WERI-Rb-1 (cell line): ENCODE measurements around the gene MAN1A2.
"Not testable (repeated sequence)": the region's sequence is repeated elsewhere in the genome, so short reads cannot be mapped to it uniquely, and the experiment has no call there.

Experiments used
- DNase-seq: peaks from one replicate; pipeline ENCODE4 v3.0.0-alpha.2; 2020
- H3K27ac ChIP-seq: fragments of 250-450 bp; sonication (Bioruptor Pico); 2 replicates; pipeline ENCODE4 v1.5.1; 2020; ENCODE audit warnings: mild to moderate bottlenecking, moderate library complexity
- H3K27me3 ChIP-seq: fragments of 250-450 bp; sonication (Bioruptor Pico); 2 replicates; pipeline ENCODE4 v1.5.1; 2021; ENCODE audit warnings: mild to moderate bottlenecking, low read depth, moderate library complexity; ENCODE audit not compliant: insufficient read depth, severe bottlenecking
- H3K36me3 ChIP-seq: fragments of 250-450 bp; sonication (Bioruptor Pico); 2 replicates; pipeline ENCODE4 v1.5.1; 2020; ENCODE audit warnings: mild to moderate bottlenecking, moderate library complexity
- H3K4me3 ChIP-seq: 2 replicates; pipeline ENCODE4 v1.5.1; 2011; ENCODE audit warnings: low read depth, mild to moderate bottlenecking, control low read depth, low read length
- H3K9me3 ChIP-seq: fragments of 250-450 bp; sonication (Bioruptor Pico); 2 replicates; pipeline ENCODE4 v1.5.1; 2021; ENCODE audit warnings: mild to moderate bottlenecking, moderate library complexity; ENCODE audit not compliant: severe bottlenecking
- CTCF ChIP-seq: IDR thresholded peaks from 2 replicates; pipeline ENCODE4 v1.5.1; 2011; ENCODE audit warnings: low read depth, mild to moderate bottlenecking, control low read depth, inconsistent platforms, low read length

Gene MAN1A2

DNA sequence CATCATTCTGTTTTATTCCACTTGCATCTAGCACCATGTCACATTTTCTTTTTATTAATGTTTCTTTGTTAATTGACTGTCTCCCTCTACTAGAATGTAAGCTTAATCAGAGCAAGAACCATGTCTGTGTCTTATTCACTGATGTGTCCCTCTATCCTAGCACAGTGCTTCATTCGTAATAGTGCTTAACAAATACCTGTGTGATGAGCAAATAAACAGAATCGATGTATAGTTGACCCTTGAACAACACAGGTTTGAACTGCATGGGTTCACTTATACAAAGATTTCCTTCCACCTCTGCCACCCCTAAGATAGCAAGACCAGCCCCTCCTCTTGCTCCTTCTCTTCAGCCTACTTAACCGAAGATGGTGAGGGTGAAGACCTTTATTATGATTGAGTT lies 42.9 kb upstream of the MAN1A2 start:
- Histone ChIP-seq H3K4me3 (no peak overlapping the region), H3K27ac (no peak overlapping the region), H3K36me3 (no peaks in the 10 kb centered on the region), H3K27me3 (no peaks in the 10 kb centered on the region), H3K9me3 (no peaks in the 10 kb centered on the region)
- DNase-seq = no peak
- no peak for TF ChIP-seq CTCF

GRCh38 chr1:117326035-117326434 lies 41.2 kb upstream of the MAN1A2 start:
- not testable (repeated sequence) for H3K36me3 ChIP-seq, H3K27me3 ChIP-seq, H3K27ac ChIP-seq, H3K4me3 ChIP-seq, H3K9me3 ChIP-seq, DNase-seq

- H3K27me3 ChIP-seq = no peaks in the 10 kb centered on the region
- no peak for TF ChIP-seq CTCF
- no peaks in the 10 kb centered on the region for H3K9me3 ChIP-seq
- H3K36me3 ChIP-seq = no peaks in the 10 kb centered on the region
- no peak overlapping the region for H3K27ac ChIP-seq
- DNase-seq = no peak
- H3K4me3 ChIP-seq = no peak overlapping the region
These were observed 40.2 kb upstream of the MAN1A2 start for GRCh38 chr1:117327011-117327410.

DNA sequence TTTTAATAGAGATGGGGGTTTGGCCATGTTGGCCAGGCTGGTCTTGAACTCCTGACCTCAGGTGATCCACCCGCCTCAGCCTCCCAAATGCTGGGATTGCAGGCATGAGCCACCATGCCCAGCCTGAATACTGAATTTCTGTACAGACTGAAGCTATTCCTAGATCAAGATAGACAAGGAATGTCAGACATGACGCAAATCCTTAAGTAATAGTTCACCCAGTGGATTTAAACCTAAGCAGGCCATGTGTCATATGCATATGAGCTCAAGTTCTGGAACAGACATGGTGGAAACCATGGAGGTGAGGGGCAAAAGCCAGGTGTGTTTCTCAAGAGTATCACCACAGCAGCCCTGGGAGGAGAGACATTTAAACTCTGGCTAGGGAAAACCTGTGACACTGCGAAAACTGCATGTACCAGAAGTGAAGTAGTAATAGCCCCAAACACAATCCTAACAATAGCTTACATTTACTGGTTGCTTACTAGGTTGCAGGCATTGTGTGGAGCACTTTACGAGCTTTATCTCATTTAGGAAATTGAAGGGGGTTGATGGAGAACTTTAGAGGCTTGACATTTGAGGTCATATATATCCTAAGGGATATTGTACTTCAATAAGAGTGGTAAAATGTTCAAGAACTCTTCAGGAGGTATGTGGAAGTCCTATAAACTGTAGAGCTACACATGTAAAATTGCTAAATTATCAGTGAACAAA lies 31.7 kb upstream of the MAN1A2 start:
- Histone ChIP-seq H3K4me3 (no peak overlapping the region), H3K36me3 (no peaks in the 10 kb centered on the region), H3K27ac (no peak overlapping the region), H3K9me3 (no peaks in the 10 kb centered on the region), H3K27me3 (no peaks in the 10 kb centered on the region)
- DNase-seq = no peak
- no peak for TF ChIP-seq CTCF

DNA sequence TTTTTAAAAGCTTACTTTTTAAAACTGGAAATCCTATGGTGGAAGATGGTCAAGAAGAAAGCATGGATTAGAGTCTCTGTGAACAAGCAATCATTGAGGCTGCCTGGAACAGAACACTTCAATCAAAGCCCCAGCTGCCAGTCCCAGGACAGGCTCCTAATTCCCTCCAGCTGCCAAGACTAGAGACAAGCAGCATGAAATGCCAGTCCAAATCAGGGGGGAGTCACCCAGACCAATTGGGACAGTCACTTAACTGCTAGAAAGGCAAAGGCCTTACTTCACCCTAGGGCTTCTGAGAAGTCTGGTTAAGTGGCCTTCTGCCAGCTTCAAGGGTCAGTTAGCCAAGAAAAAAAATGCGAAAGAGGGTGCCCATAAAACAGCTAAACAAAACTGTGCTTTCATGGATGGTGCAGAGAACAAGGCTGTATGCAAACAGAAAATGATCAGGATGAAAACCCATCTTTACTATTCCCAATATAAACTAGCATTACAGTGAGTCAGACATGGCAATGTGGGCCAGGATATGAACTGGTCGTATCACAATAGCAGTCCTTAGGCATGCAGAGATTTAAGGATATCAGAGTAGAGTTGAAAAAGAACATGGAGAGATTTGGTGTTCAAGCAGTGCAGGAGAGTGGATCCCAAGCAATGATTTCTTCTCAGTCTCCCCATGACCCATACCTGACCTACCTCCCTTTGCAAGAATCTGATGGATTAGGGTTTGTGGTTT lies 31.0 kb upstream of the MAN1A2 start:
- Histone ChIP-seq H3K4me3 (no peak overlapping the region), H3K27ac (no peak overlapping the region), H3K27me3 (no peaks in the 10 kb centered on the region), H3K9me3 (no peaks in the 10 kb centered on the region), H3K36me3 (no peaks in the 10 kb centered on the region)
- TF ChIP-seq CTCF = no peak
- no peak for DNase-seq

- DNase-seq = peak; percentile 44
- Histone ChIP-seq H3K27ac (peak overlapping the region; percentile 49), H3K4me3 (no peak overlapping the region), H3K9me3 (no peaks in the 10 kb centered on the region), H3K27me3 (no peaks in the 10 kb centered on the region), H3K36me3 (no peaks in the 10 kb centered on the region)
- TF ChIP-seq CTCF = no peak
These were observed 27.2 kb upstream of the MAN1A2 start for GRCh38 chr1:117339866-117340700.
